ENCODE measurements around the gene C2orf49. TPM values are rescaled to one million over a fixed set of nuclear protein-coding genes. Genes with fewer than 3 reads are reported as not detected.

Gene C2orf49
- total and polyA plus RNA-seq, 2 donors, result 11.1 to 17.0 TPM

GRCh38 chr2:105296017-105296611 lies 41.2 kb upstream of the C2orf49 start:
- DNase-seq (ENCODE audit: low read depth in 6 of 9, low spot score in 9 of 9), result no peak
- peaks cover 26 to 43% of the 10 kb centered on the region in 2 donors for H3K36me3 ChIP-seq (ENCODE audit: control insufficient read depth in 2 of 2, insufficient read depth in 2 of 2, low read length in 1 of 2)
- H3K27me3 ChIP-seq (ENCODE audit: control insufficient read depth in 2 of 2, insufficient read depth in 1 of 2, low read length in 1 of 2), result no peaks in the 10 kb centered on the region
- H3K4me3 ChIP-seq (ENCODE audit: low read length in 2 of 2), result no peak overlapping the region
- 90% methylated on average over 7 of the region's 7 CpGs for WGBS
- no peaks in the 10 kb centered on the region for H3K9me3 ChIP-seq (ENCODE audit: control insufficient read depth in 2 of 2, insufficient read depth in 1 of 2, low read length in 1 of 2)
- H3K4me1 ChIP-seq (ENCODE audit: control insufficient read depth in 2 of 2, insufficient read depth in 2 of 2, low read length in 2 of 2), result no peaks in the 10 kb centered on the region
- no peak overlapping the region for H3K27ac ChIP-seq (ENCODE audit: low read depth in 1 of 2, low read length in 1 of 2)

GRCh38 chr2:105297216-105297615 lies 40.1 kb upstream of the C2orf49 start:
- 96% methylated on average over 7 of the region's 7 CpGs for WGBS
- Histone ChIP-seq H3K36me3 (ENCODE audit: control insufficient read depth in 2 of 2, insufficient read depth in 2 of 2, low read length in 1 of 2) (peaks cover 20 to 38% of the 10 kb centered on the region in 2 donors), H3K27ac (ENCODE audit: low read depth in 1 of 2, low read length in 1 of 2) (no peak overlapping the region), H3K27me3 (ENCODE audit: control insufficient read depth in 2 of 2, insufficient read depth in 1 of 2, low read length in 1 of 2) (no peaks in the 10 kb centered on the region), H3K4me3 (ENCODE audit: low read length in 2 of 2) (no peak overlapping the region), H3K4me1 (ENCODE audit: control insufficient read depth in 2 of 2, insufficient read depth in 2 of 2, low read length in 2 of 2) (no peaks in the 10 kb centered on the region), H3K9me3 (ENCODE audit: control insufficient read depth in 2 of 2, insufficient read depth in 1 of 2, low read length in 1 of 2) (no peaks in the 10 kb centered on the region)
- no peak for DNase-seq (ENCODE audit: low read depth in 6 of 9, low spot score in 9 of 9)

- Histone ChIP-seq H3K27me3 (ENCODE audit: control insufficient read depth in 2 of 2, insufficient read depth in 1 of 2, low read length in 1 of 2) (no peaks in the 10 kb centered on the region), H3K9me3 (ENCODE audit: control insufficient read depth in 2 of 2, insufficient read depth in 1 of 2, low read length in 1 of 2) (no peaks in the 10 kb centered on the region), H3K36me3 (ENCODE audit: control insufficient read depth in 2 of 2, insufficient read depth in 2 of 2, low read length in 1 of 2) (peaks cover 20 to 36% of the 10 kb centered on the region in 2 donors), H3K4me1 (ENCODE audit: control insufficient read depth in 2 of 2, insufficient read depth in 2 of 2, low read length in 2 of 2) (no peaks in the 10 kb centered on the region), H3K4me3 (ENCODE audit: low read length in 2 of 2) (no peak overlapping the region), H3K27ac (ENCODE audit: low read depth in 1 of 2, low read length in 1 of 2) (no peak overlapping the region)
- DNase-seq (ENCODE audit: low read depth in 6 of 9, low spot score in 9 of 9), result no peak
- 97% methylated on average over 3 of the region's 3 CpGs for WGBS
Measured at GRCh38 chr2:105298017-105298416, 39.3 kb upstream of the C2orf49 start.

- Histone ChIP-seq H3K27ac (ENCODE audit: low read depth in 1 of 2, low read length in 1 of 2) (no peak overlapping the region), H3K36me3 (ENCODE audit: control insufficient read depth in 2 of 2, insufficient read depth in 2 of 2, low read length in 1 of 2) (peaks cover 16 to 31% of the 10 kb centered on the region in 2 donors)
- WGBS, result 99% methylated on average over 5 of the region's 5 CpGs
Measured at GRCh38 chr2:105299290-105299689, 38.0 kb upstream of the C2orf49 start.

GRCh38 chr2:105301646-105302045 lies 35.7 kb upstream of the C2orf49 start:
- no peak overlapping the region for H3K4me3 ChIP-seq (ENCODE audit: low read length in 2 of 2)
- H3K9me3 ChIP-seq (ENCODE audit: control insufficient read depth in 2 of 2, insufficient read depth in 1 of 2, low read length in 1 of 2), result no peaks in the 10 kb centered on the region
- peaks cover 15 to 26% of the 10 kb centered on the region in 2 donors for H3K36me3 ChIP-seq (ENCODE audit: control insufficient read depth in 2 of 2, insufficient read depth in 2 of 2, low read length in 1 of 2)
- WGBS, result 69% methylated on average over 3 of the region's 3 CpGs
- DNase-seq (ENCODE audit: low read depth in 6 of 9, low spot score in 9 of 9), result no peak
- H3K27me3 ChIP-seq (ENCODE audit: control insufficient read depth in 2 of 2, insufficient read depth in 1 of 2, low read length in 1 of 2), result no peaks in the 10 kb centered on the region
- no peaks in the 10 kb centered on the region for H3K4me1 ChIP-seq (ENCODE audit: control insufficient read depth in 2 of 2, insufficient read depth in 2 of 2, low read length in 2 of 2)
- no peak overlapping the region for H3K27ac ChIP-seq (ENCODE audit: low read depth in 1 of 2, low read length in 1 of 2)

More at GRCh38 chr2:105299290-105299689, 38.0 kb upstream of the C2orf49 start:
- no peak for DNase-seq (ENCODE audit: low read depth in 6 of 9, low spot score in 9 of 9)
- Histone ChIP-seq H3K27me3 (ENCODE audit: control insufficient read depth in 2 of 2, insufficient read depth in 1 of 2, low read length in 1 of 2) (no peaks in the 10 kb centered on the region), H3K9me3 (ENCODE audit: control insufficient read depth in 2 of 2, insufficient read depth in 1 of 2, low read length in 1 of 2) (no peaks in the 10 kb centered on the region), H3K4me1 (ENCODE audit: control insufficient read depth in 2 of 2, insufficient read depth in 2 of 2, low read length in 2 of 2) (no peaks in the 10 kb centered on the region), H3K4me3 (ENCODE audit: low read length in 2 of 2) (no peak overlapping the region)

GRCh38 chr2:105307146-105307545 lies 30.2 kb upstream of the C2orf49 start:
- Histone ChIP-seq H3K4me3 (ENCODE audit: low read length in 2 of 2) (no peak overlapping the region), H3K4me1 (ENCODE audit: control insufficient read depth in 2 of 2, insufficient read depth in 2 of 2, low read length in 2 of 2) (peaks cover 0 to 20% of the 10 kb centered on the region in 2 donors), H3K36me3 (ENCODE audit: control insufficient read depth in 2 of 2, insufficient read depth in 2 of 2, low read length in 1 of 2) (peaks cover 14 to 17% of the 10 kb centered on the region in 2 donors), H3K27ac (ENCODE audit: low read depth in 1 of 2, low read length in 1 of 2) (no peak overlapping the region), H3K9me3 (ENCODE audit: control insufficient read depth in 2 of 2, insufficient read depth in 1 of 2, low read length in 1 of 2) (peaks cover 0 to 4% of the 10 kb centered on the region in 2 donors), H3K27me3 (ENCODE audit: control insufficient read depth in 2 of 2, insufficient read depth in 1 of 2, low read length in 1 of 2) (no peaks in the 10 kb centered on the region)
- WGBS, result 98% methylated on average over 7 of the region's 7 CpGs
- no peak for DNase-seq (ENCODE audit: low read depth in 6 of 9, low spot score in 9 of 9)

GRCh38 chr2:105307550-105307949 lies 29.8 kb upstream of the C2orf49 start:
- Histone ChIP-seq H3K27ac (ENCODE audit: low read depth in 1 of 2, low read length in 1 of 2) (no peak overlapping the region), H3K4me3 (ENCODE audit: low read length in 2 of 2) (no peak overlapping the region)
- DNase-seq (ENCODE audit: low read depth in 6 of 9, low spot score in 9 of 9), result no peak

GRCh38 chr2:105307962-105308361 lies 29.4 kb upstream of the C2orf49 start:
- Histone ChIP-seq H3K4me1 (ENCODE audit: control insufficient read depth in 2 of 2, insufficient read depth in 2 of 2, low read length in 2 of 2) (peaks cover 0 to 20% of the 10 kb centered on the region in 2 donors), H3K9me3 (ENCODE audit: control insufficient read depth in 2 of 2, insufficient read depth in 1 of 2, low read length in 1 of 2) (peaks cover 0 to 4% of the 10 kb centered on the region in 2 donors), H3K4me3 (ENCODE audit: low read length in 2 of 2) (no peak overlapping the region), H3K36me3 (ENCODE audit: control insufficient read depth in 2 of 2, insufficient read depth in 2 of 2, low read length in 1 of 2) (peaks cover 14 to 17% of the 10 kb centered on the region in 2 donors), H3K27me3 (ENCODE audit: control insufficient read depth in 2 of 2, insufficient read depth in 1 of 2, low read length in 1 of 2) (no peaks in the 10 kb centered on the region), H3K27ac (ENCODE audit: low read depth in 1 of 2, low read length in 1 of 2) (peak overlapping the region in 1 of 2 donors; percentile 57)
- WGBS, result 85% methylated on average over 17 of the region's 17 CpGs
- no peak for DNase-seq (ENCODE audit: low read depth in 6 of 9, low spot score in 9 of 9)

More at GRCh38 chr2:105307550-105307949, 29.8 kb upstream of the C2orf49 start:
- WGBS, result 97% methylated on average over 19 of the region's 19 CpGs
- peaks cover 14 to 17% of the 10 kb centered on the region in 2 donors for H3K36me3 ChIP-seq (ENCODE audit: control insufficient read depth in 2 of 2, insufficient read depth in 2 of 2, low read length in 1 of 2)
- H3K27me3 ChIP-seq (ENCODE audit: control insufficient read depth in 2 of 2, insufficient read depth in 1 of 2, low read length in 1 of 2), result no peaks in the 10 kb centered on the region
- H3K4me1 ChIP-seq (ENCODE audit: control insufficient read depth in 2 of 2, insufficient read depth in 2 of 2, low read length in 2 of 2), result peaks cover 0 to 20% of the 10 kb centered on the region in 2 donors
- peaks cover 0 to 4% of the 10 kb centered on the region in 2 donors for H3K9me3 ChIP-seq (ENCODE audit: control insufficient read depth in 2 of 2, insufficient read depth in 1 of 2, low read length in 1 of 2)

- Histone ChIP-seq H3K4me3 (ENCODE audit: low read length in 2 of 2) (no peak overlapping the region), H3K27me3 (ENCODE audit: control insufficient read depth in 2 of 2, insufficient read depth in 1 of 2, low read length in 1 of 2) (no peaks in the 10 kb centered on the region), H3K9me3 (ENCODE audit: control insufficient read depth in 2 of 2, insufficient read depth in 1 of 2, low read length in 1 of 2) (peaks cover 0 to 4% of the 10 kb centered on the region in 2 donors), H3K27ac (ENCODE audit: low read depth in 1 of 2, low read length in 1 of 2) (peak overlapping the region in 1 of 2 donors; percentile 57), H3K4me1 (ENCODE audit: control insufficient read depth in 2 of 2, insufficient read depth in 2 of 2, low read length in 2 of 2) (peaks cover 0 to 20% of the 10 kb centered on the region in 2 donors), H3K36me3 (ENCODE audit: control insufficient read depth in 2 of 2, insufficient read depth in 2 of 2, low read length in 1 of 2) (peaks cover 14 to 17% of the 10 kb centered on the region in 2 donors)
- 93% methylated on average over 15 of the region's 15 CpGs for WGBS
- DNase-seq (ENCODE audit: low read depth in 6 of 9, low spot score in 9 of 9), result no peak
Measured at GRCh38 chr2:105308382-105309146, 28.8 kb upstream of the C2orf49 start.
